Common myeloid progenitor, CD34-positive (primary cell): Measurements from ENCODE around the gene PFDN5.
A peak's percentile ranks its signal among the peaks of the same experiment; 100 is the strongest.
"Not testable (repeated sequence)": the region's sequence is repeated elsewhere in the genome, so short reads cannot be mapped to it uniquely, and the experiment has no call there.

ENCODE experiments used
- CTCF ChIA-PET: fragments of 350-600 bp; sonication (Branson Sonifier 250); formaldehyde crosslinking; loops from one replicate; lab custom pipeline; 2021; ENCODE audit warnings: antibody characterized with exemption; lab: Charles Lee
- POLR2A ChIA-PET: fragments of 350-600 bp; sonication (Branson Sonifier 250); formaldehyde crosslinking; loops from one replicate; lab custom pipeline; 2021; ENCODE audit warnings: antibody characterized with exemption; lab: Charles Lee
- DNase-seq, 3 donors: peaks; one replicate each; pipeline versions ENCODE4 v3.0.0 to v3.0.0-alpha.2; 2013
- H3K27ac ChIP-seq, 2 experiments: 1 replicate in 1 of 2; 2 replicates in 1 of 2; pipeline ENCODE4 v1.7.0; 2013; ENCODE audit warnings: inconsistent platforms in 2 of 2, low read length in 2 of 2, mild to moderate bottlenecking in 2 of 2, low read depth in 1 of 2, moderate library complexity in 1 of 2; ENCODE audit not compliant: severe bottlenecking in 2 of 2, insufficient read depth in 1 of 2, poor library complexity in 1 of 2
- H3K27me3 ChIP-seq, 5 experiments: replicated peaks in 2 of 5; 1 replicate in 3 of 5; 2 replicates in 2 of 5; pipeline versions ENCODE4 v1.6.1 to v1.7.0; 2013; ENCODE audit warnings: low read length in 4 of 5, mild to moderate bottlenecking in 2 of 5, moderate library complexity in 2 of 5, inconsistent platforms in 1 of 5; ENCODE audit not compliant: insufficient read depth in 5 of 5, control insufficient read depth in 4 of 5
- H3K36me3 ChIP-seq, 4 experiments: 1 replicate in 2 of 4; 2 replicates in 2 of 4; pipeline versions ENCODE4 v1.6.1 to v1.7.0; 2013; ENCODE audit warnings: low read length in 3 of 4, control low read depth in 1 of 4, mild to moderate bottlenecking in 1 of 4; ENCODE audit not compliant: control insufficient read depth in 4 of 4, insufficient read depth in 4 of 4
- H3K4me1 ChIP-seq, 4 experiments: 1 replicate in 3 of 4; 2 replicates in 1 of 4; pipeline versions ENCODE4 v1.6.1 to v1.7.1; 2013; ENCODE audit warnings: low read length in 3 of 4, mild to moderate bottlenecking in 3 of 4, control low read depth in 1 of 4, inconsistent platforms in 1 of 4, moderate library complexity in 1 of 4; ENCODE audit not compliant: control insufficient read depth in 4 of 4, insufficient read depth in 4 of 4; ENCODE audit errors: control extremely low read depth in 1 of 4
- H3K4me3 ChIP-seq, 7 experiments: 1 replicate in 4 of 7; 2 replicates in 3 of 7; pipeline versions ENCODE4 v1.5.1 to v1.7.0; 2013; ENCODE audit warnings: mild to moderate bottlenecking in 7 of 7, low read length in 6 of 7, moderate library complexity in 6 of 7, inconsistent platforms in 2 of 7, low read depth in 2 of 7, control low read depth in 1 of 7; ENCODE audit not compliant: insufficient read depth in 4 of 7, control insufficient read depth in 1 of 7; ENCODE audit errors: extremely low read depth in 1 of 7
- H3K9me3 ChIP-seq, 5 experiments: 1 replicate in 4 of 5; 2 replicates in 1 of 5; pipeline versions ENCODE4 v1.6.1 to v1.7.1; 2013; ENCODE audit warnings: low read length in 4 of 5, mild to moderate bottlenecking in 2 of 5, inconsistent platforms in 1 of 5, low read depth in 1 of 5, moderate library complexity in 1 of 5; ENCODE audit not compliant: control insufficient read depth in 4 of 5, insufficient read depth in 2 of 5; ENCODE audit errors: control extremely low read depth in 1 of 5
- WGBS: methylation state at CpG from one replicate; pipeline ENCODE4 v1.1.5; 2013; ENCODE audit not compliant: insufficient coverage; 5-methylcytosine and 5-hydroxymethylcytosine counted together

Gene PFDN5

GRCh38 chr12:53325511-53326061, 30.2 kb downstream of the PFDN5 start:
- Histone ChIP-seq H3K4me1 (peaks cover 4 to 47% (median 36%) of the 10 kb centered on the region in 4 experiments), H3K36me3 (no peaks in the 10 kb centered on the region), H3K9me3 (no peaks in the 10 kb centered on the region), H3K27ac (peak overlapping the region in 1 of 2 experiments; percentile 71), H3K4me3 (peak overlapping the region; percentile 23 to 79 (median 70)), H3K27me3 (peaks cover 0 to 2% (median 0%) of the 10 kb centered on the region in 5 experiments)
- 0% methylated on average over 38 of the region's 50 CpGs for WGBS
- DNase-seq = peak in 2 of 3 donors; percentile 34 to 43
- ChIA-PET CTCF (interaction anchor here (0.8 to 22.0 kb wide), 10 partner anchors 10 to 186 kb away, joined by 3 to 489 read pairs (median 6); partner anchors contain the start of genes AMHR2, MYG1, PFDN5 and SP7), POLR2A (interaction anchor here (3.6 kb wide), 1 partner anchor 19 kb away, joined by 16 read pairs; no protein-coding TSS in a partner anchor)

DNA sequence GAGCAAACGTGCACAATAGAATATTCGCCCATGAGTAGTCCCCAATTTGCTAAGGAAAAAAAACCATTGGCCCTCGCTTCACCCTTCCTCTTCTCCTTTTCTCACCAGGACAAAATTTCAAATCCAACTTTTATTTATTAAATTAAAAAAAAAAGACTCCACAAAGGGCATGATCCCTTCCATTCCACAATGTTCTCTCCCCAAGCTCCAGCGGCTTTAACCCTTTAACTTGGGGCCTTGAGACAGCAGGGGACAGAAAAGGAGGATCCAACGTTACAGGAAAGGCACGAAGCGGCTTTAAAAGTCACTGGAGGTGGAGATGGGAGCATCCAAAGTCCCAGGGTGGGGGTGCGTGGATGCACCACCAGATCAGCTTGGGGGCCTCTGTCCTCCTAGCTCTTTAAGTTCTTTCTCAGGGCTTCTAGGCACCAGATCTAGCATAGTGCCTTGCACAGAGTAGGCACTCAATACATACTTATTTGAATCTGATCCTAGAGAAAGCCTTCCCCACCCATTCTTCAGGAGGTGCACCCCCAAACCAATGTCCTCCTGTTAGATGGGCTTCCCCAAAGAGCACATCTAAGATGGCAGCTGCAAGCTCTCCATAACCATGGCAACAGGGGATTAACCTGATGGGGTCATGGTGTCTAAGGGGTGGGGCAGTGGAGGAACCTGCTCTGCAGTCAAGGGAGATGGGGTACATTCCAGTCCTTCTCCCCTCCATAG, 31.3 kb downstream of the PFDN5 start:
- no peak for DNase-seq
- peak overlapping the region in 2 of 7 experiments; percentile 71 to 79 for H3K4me3 ChIP-seq
- 78% methylated on average over 6 of the region's 8 CpGs for WGBS

GRCh38 chr12:53327435-53328042, 32.2 kb downstream of the PFDN5 start:
- H3K27ac ChIP-seq = no peak overlapping the region
- H3K4me3 ChIP-seq = no peak overlapping the region
- ChIA-PET POLR2A (interaction anchor here (3.6 kb wide), 1 partner anchor 17 kb away, joined by 16 read pairs; no protein-coding TSS in a partner anchor), CTCF (interaction anchor here (1.0 to 22.0 kb wide), 20 partner anchors 8 to 184 kb away, joined by 3 to 489 read pairs (median 5); partner anchors contain the start of gene SP7)
- H3K36me3 ChIP-seq = no peaks in the 10 kb centered on the region
- H3K4me1 ChIP-seq = peaks cover 2 to 34% (median 26%) of the 10 kb centered on the region in 4 experiments
- H3K27me3 ChIP-seq = peaks cover 0 to 3% (median 0%) of the 10 kb centered on the region in 5 experiments
- 97% methylated on average over 2 of the region's 3 CpGs for WGBS
- DNase-seq = peak in 1 of 3 donors; percentile 24
- H3K9me3 ChIP-seq = no peaks in the 10 kb centered on the region

More for the DNA sequence above, 31.3 kb downstream of the PFDN5 start:
- peaks cover 0 to 3% (median 0%) of the 10 kb centered on the region in 5 experiments for H3K27me3 ChIP-seq
- H3K36me3 ChIP-seq = no peaks in the 10 kb centered on the region
- no peaks in the 10 kb centered on the region for H3K9me3 ChIP-seq
- CTCF ChIA-PET = interaction anchor here (0.6 to 22.0 kb wide), 19 partner anchors 9 to 191 kb away, joined by 3 to 489 read pairs (median 5); partner anchors contain the start of genes NPFF and SP7
- peaks cover 2 to 41% (median 30%) of the 10 kb centered on the region in 4 experiments for H3K4me1 ChIP-seq
- no peak overlapping the region for H3K27ac ChIP-seq
- POLR2A ChIA-PET = interaction anchor here (3.6 kb wide), 1 partner anchor 18 kb away, joined by 16 read pairs; no protein-coding TSS in a partner anchor

- H3K27me3 ChIP-seq = peaks cover 0 to 3% (median 0%) of the 10 kb centered on the region in 5 experiments
These were observed 32.7 kb downstream of the PFDN5 start for GRCh38 chr12:53328043-53328435.

GRCh38 chr12:53330671-53331070, 35.3 kb downstream of the PFDN5 start:
- no peak for DNase-seq
- peaks cover 0 to 4% (median 0%) of the 10 kb centered on the region in 5 experiments for H3K27me3 ChIP-seq
- WGBS = 98% methylated on average over 4 of the region's 5 CpGs
- H3K4me3 ChIP-seq = no peak overlapping the region
- no peaks in the 10 kb centered on the region for H3K36me3 ChIP-seq
- ChIA-PET CTCF (interaction anchor here (1.0 to 22.0 kb wide), 4 partner anchors 9 to 90 kb away, joined by 3 to 489 read pairs (median 4); partner anchors contain the start of gene AAAS), POLR2A (no interaction called here)
- peaks cover 0 to 19% (median 12%) of the 10 kb centered on the region in 4 experiments for H3K4me1 ChIP-seq
- no peak overlapping the region for H3K27ac ChIP-seq
- no peaks in the 10 kb centered on the region for H3K9me3 ChIP-seq

More at GRCh38 chr12:53328043-53328435, 32.7 kb downstream of the PFDN5 start:
- Histone ChIP-seq H3K9me3 (no peaks in the 10 kb centered on the region), H3K27ac (no peak overlapping the region), H3K4me3 (no peak overlapping the region), H3K4me1 (peaks cover 2 to 34% (median 26%) of the 10 kb centered on the region in 4 experiments), H3K36me3 (no peaks in the 10 kb centered on the region)
- peak in 2 of 3 donors; percentile 31 to 37 for DNase-seq
- ChIA-PET CTCF (interaction anchor here (1.1 to 22.0 kb wide), 11 partner anchors 7 to 183 kb away, joined by 3 to 489 read pairs (median 5); partner anchors contain the start of gene SP7), POLR2A (no interaction called here)
- WGBS = 66% methylated on average over 16 of the region's 16 CpGs

DNA sequence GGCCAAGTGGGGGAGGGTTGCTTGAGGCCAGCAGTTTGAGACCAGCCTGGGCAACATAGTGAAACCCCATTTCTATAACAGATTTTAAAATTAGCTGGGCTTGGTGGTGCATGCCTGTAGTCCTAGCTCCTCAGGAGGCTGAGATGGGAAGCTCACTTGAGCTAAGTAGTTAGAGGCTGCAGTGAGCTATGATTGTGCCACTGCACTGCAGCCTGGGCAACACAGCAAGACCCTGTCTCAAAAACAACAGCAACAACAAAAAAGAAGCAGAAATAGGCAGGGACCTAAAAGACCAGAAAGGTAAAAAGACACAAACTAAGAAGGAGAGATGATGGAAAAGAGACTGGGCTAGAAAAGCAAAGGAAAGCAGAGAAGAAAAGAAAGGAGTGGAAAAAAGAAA, 37.0 kb downstream of the PFDN5 start:
- DNase-seq, H3K4me3 ChIP-seq, H3K27me3 ChIP-seq, POLR2A ChIA-PET, H3K36me3 ChIP-seq, H3K27ac ChIP-seq, H3K9me3 ChIP-seq: not testable (repeated sequence)
- H3K4me1 ChIP-seq = peaks cover 0 to 27% (median 16%) of the 10 kb centered on the region in 4 experiments
- CTCF ChIA-PET = interaction anchor here (0.9 to 22.0 kb wide), 4 partner anchors 10 to 122 kb away, joined by 3 to 489 read pairs (median 6); partner anchors contain the start of gene AAAS
